Left cardiac atrium (tissue), 4 donors: Measurements from ENCODE around the gene RPTOR. TPM values are rescaled to one million over a fixed set of nuclear protein-coding genes. Genes with fewer than 3 reads are reported as not detected.
A peak's percentile ranks its signal among the peaks of the same experiment; 100 is the strongest.

ENCODE experiments used
- ATAC-seq, 2 donors: fragments of 200-7000 bp; cut with Tn5 transposase; one replicate each; pipeline ENCODE4 v1.9.1; 2020; ENCODE audit warnings: mild to moderate bottlenecking in 2 of 2, moderate library complexity in 2 of 2
- DNase-seq: peaks from one replicate; pipeline ENCODE4 v3.0.0-alpha.2; 2020
- intact Hi-C, 2 donors: fragments of 100-400 bp; cut with DNase I; formaldehyde crosslinking; loops; one replicate each; pipeline versions ENCODE4 v1.14.1 to v1.15.1; 2022 to 2023
- total RNA-seq, 2 donors: library from RNA; stranded (reverse); fragmentation: NEBNext Ultra II Directional; extraction: Animal tissue kit (Norgen Biotek cat#: 25700); gene quantifications; one replicate each; pipeline ENCODE4 v1.2.1, GENCODE V29; 2021
- donor health status: DM: no; HTN: yes; CAD: no.
- donor health status: DM: no; HTN: yes; CAD: no; lungs with severe emphysema.
- donor health status: DM: yes; HTN: yes; CAD: no.
- donor health status: Dilated cardiomyopathy.

Gene RPTOR
- total RNA-seq, 2 donors from 2014 or later = 18.9 to 22.9 TPM

GRCh38 chr17:80963812-80964543, 419.3 kb downstream of the RPTOR start:
- intact Hi-C loops = loop anchor here in 1 of 2 donors (10.0 kb wide), 1 partner anchor 89 kb away; no protein-coding TSS in a partner anchor
- DNase-seq = no peak
- no peak for ATAC-seq

GRCh38 chr17:80964544-80964856, 419.9 kb downstream of the RPTOR start:
- intact Hi-C loops = loop anchor here in 1 of 2 donors (10.0 kb wide), 1 partner anchor 90 kb away; no protein-coding TSS in a partner anchor

GRCh38 chr17:80964859-80965580, 420.4 kb downstream of the RPTOR start:
- no peak for DNase-seq
- no peak for ATAC-seq
- intact Hi-C loops = loop anchor here (5.0 to 10.0 kb wide), 2 partner anchors 90 to 98 kb away; no protein-coding TSS in a partner anchor

More at GRCh38 chr17:80964544-80964856, 419.9 kb downstream of the RPTOR start:
- ATAC-seq (no peak), DNase-seq (no peak)

GRCh38 chr17:80965606-80966005, 421.0 kb downstream of the RPTOR start:
- intact Hi-C loops = loop anchor here (5.0 to 10.0 kb wide), 2 partner anchors 91 to 98 kb away; no protein-coding TSS in a partner anchor
- DNase-seq (no peak), ATAC-seq (no peak)

- DNase-seq (no peak), ATAC-seq (no peak)
- intact Hi-C loops = loop anchor here (5.0 to 10.0 kb wide), 2 partner anchors 93 to 100 kb away; no protein-coding TSS in a partner anchor
Observed at GRCh38 chr17:80967404-80967872, 422.8 kb downstream of the RPTOR start.

- ATAC-seq (no peak), DNase-seq (no peak)
- intact Hi-C loops = loop anchor here (5.0 to 10.0 kb wide), 2 partner anchors 94 to 101 kb away; no protein-coding TSS in a partner anchor
Observed at GRCh38 chr17:80968602-80969029, 424.0 kb downstream of the RPTOR start.

GRCh38 chr17:80969030-80969673, 424.5 kb downstream of the RPTOR start:
- DNase-seq = no peak
- ATAC-seq = peak in 1 of 2 donors; percentile 5
- intact Hi-C loops = loop anchor here (5.0 to 10.0 kb wide), 2 partner anchors 94 to 102 kb away; no protein-coding TSS in a partner anchor

- DNase-seq (no peak), ATAC-seq (no peak)
- intact Hi-C loops = loop anchor here (5.0 to 10.0 kb wide), 2 partner anchors 95 to 102 kb away; no protein-coding TSS in a partner anchor
Observed at GRCh38 chr17:80969674-80970043, 425.0 kb downstream of the RPTOR start.

- peak; percentile 68 to 85 for ATAC-seq
Observed at GRCh38 chr17:80970044-80970761, 425.6 kb downstream of the RPTOR start.

GRCh38 chr17:80970762-80971703, 426.4 kb downstream of the RPTOR start:
- no peak for ATAC-seq
- intact Hi-C loops = no loop called here

More at GRCh38 chr17:80970044-80970761, 425.6 kb downstream of the RPTOR start:
- intact Hi-C loops = no loop called here
- no peak for DNase-seq

GRCh38 chr17:80971704-80972304, 427.2 kb downstream of the RPTOR start:
- ATAC-seq (no peak), DNase-seq (no peak)
- intact Hi-C loops = no loop called here

More at GRCh38 chr17:80970762-80971703, 426.4 kb downstream of the RPTOR start:
- no peak for DNase-seq

- no peak for ATAC-seq
- no peak for DNase-seq
- intact Hi-C loops = no loop called here
Observed at GRCh38 chr17:80976701-80977100, 432.1 kb downstream of the RPTOR start.

- ATAC-seq (no peak), DNase-seq (no peak)
- intact Hi-C loops = no loop called here
Observed at GRCh38 chr17:80977172-80977571, 432.5 kb downstream of the RPTOR start.

- DNase-seq = no peak
- intact Hi-C loops = no loop called here
- ATAC-seq = no peak
Observed at GRCh38 chr17:80978499-80979497, 434.2 kb downstream of the RPTOR start.

- intact Hi-C loops = loop anchor here (5.0 kb wide), 2 partner anchors 112 to 552 kb away; no protein-coding TSS in a partner anchor
- no peak for DNase-seq
- no peak for ATAC-seq
Observed at GRCh38 chr17:80979547-80980378, 435.1 kb downstream of the RPTOR start.
